UCSD-AML1 (cell line): ENCODE measurements around the gene ACSS3.
"Not testable (repeated sequence)": the region's sequence is repeated elsewhere in the genome, so short reads cannot be mapped to it uniquely, and the experiment has no call there.

Experiments
- DNase-seq: peaks from one replicate; lab custom pipeline; 2025; ENCODE audit not compliant: unreplicated experiment; lab: John Stamatoyannopoulos, UW

ACSS3 gene

DNA sequence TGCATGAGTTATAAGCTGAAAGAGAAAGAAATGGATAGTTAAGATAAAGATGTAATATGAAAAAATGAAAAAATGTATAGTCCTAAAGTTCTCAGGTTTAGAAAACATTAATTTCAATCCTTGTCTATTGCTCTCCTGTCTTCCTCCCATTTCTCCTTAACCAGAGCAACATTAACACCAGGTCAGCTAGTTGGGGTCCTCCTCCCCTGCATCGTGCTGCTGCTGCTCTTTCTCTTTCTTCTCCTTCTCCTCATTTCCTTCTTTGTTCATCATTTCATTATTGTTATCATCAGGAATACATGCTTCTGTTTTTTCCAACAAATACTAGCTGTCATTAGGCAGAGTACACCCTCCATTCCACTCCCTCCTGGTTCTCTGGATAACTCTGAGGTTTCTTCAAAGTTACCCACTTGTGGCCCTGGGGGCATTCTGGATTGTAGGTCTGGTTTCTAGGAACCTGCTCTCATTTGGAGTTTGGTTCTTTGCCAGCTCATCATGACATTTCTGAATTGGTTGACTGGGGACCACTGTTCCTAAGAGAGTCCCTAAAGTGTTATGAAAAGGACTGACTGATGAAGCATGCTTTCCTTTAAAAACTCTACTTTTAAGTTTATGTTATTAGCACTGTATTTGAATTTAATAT is 17.0 kb downstream of the ACSS3 start:
- DNase-seq, result no peak

DNA sequence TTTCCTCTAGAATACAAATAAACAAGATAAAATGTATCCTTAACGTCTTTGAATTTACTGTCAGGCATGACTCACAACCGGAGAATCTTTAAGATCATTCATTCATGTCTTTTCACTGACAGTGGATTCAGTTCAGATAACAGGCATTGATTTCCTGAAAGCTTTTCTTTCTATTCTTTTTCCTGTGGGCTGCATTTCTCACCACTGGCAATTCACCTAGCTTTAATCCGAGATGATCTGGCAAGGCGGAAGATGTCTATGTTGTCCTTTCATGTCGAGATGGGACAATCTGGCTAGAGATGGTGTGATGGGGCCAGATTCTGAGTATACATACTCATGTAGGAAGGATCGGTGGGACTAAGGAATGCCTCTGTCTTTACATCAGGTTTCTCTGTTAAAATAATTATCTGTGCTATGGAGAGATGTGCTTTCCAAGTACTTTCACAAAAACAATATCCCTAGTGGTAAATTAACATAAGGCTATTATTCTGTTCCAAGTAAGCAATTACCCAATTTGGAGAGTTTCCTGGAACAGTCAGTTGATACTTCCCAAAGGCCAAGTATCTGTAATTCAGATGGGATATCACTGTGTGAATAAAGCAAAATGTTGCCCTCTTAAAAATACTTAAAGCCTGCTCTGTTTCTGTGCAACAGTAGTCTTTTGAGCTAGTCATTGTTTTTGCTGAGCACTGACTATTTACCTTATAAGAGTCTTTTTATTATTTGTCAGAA is 17.8 kb downstream of the ACSS3 start:
- DNase-seq, result no peak

DNA sequence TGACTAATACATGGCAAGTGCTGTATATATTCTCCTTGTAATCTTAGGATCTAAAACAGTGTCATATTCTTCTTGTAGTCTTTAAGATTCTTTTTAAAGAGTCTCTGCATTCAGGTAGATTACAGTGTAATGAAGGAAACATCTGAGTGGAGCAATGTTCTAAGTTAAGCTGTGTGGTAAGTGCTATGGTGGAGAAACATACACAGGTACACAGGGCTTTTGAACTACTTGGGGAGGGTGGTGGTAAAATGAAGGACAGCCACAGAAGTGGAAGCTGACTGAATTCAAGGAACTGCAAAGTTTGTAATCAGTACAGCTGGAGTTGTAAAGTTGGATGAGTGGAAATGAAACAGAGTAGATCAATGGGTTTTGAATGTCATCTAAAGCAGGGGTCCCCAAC is 27.8 kb downstream of the ACSS3 start:
- DNase-seq, result no peak

DNA sequence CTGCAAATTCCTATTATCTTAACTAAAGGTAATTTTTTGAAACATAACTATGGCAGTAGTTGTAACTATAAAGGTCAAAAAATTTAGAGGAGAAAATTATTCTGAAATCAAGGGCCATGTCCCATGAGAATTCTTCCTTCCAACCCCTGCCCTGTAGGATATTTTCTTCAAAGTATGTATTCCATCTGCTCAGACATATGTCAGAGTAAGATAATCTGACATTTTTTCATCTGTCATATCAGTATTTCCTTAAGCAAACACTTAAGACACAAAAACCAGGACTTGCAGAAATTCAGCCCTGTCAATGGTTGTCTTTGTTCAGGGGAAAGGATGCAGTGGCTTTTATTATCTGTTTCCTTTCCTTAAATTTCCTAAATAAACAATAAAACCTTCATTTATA is 36.3 kb downstream of the ACSS3 start:
- DNase-seq, result no peak

DNA sequence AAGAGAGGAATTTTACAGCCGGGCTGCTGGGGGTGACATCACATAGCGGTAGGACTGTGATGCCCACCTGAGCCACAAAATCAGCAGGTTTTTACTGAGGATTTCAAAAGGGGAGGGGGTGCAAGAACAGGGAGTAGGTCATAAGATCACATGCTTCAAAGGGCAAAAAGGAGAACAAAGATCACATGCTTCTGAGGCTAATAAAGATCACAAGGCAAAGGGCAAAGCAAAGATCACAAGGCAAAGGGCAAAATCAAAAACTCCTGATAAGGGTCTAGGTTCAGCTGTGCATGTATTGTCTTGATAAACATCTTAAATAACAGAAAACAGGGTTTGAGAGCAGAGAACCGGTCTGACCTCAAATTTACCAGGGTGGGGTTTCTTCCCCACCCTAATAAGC is 41.2 kb downstream of the ACSS3 start:
- DNase-seq, result not testable (repeated sequence)

DNA sequence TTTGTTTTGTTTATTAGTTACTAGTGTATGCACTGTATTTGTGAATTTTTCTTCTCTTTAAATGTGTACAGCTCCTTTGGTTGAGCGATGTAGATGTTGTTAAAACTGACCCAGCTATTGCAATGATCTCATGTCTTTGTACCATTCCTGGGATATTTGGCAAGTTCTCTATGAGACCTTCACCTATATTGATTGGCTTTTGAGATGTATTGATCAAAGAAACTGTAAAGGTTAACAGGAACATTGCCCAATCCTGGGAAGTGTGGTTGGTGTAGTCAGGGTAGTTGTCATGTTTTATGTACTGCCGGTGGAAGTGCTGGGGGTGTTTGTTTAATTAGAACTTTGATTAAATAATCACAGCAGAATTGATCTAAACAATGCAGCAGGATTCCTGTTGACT is 43.1 kb downstream of the ACSS3 start:
- no peak for DNase-seq

DNA sequence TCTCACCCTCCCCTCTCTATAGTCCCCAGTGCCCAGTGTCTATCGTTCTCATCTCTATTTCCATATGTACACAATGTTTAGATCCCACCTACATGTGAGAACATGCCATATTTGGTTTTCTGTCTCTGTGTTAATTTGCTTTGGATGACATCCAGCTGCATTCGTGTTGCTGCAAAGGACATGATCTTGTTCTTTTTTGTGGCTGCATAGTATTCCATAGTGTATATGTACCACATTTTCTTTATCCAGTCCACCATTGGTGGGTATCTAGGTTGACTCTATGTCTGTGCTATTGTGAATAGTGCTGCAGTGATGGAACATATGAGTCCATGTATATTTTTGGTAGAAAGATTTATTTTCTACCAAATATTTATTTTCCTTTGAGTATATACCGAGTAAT is 45.7 kb downstream of the ACSS3 start:
- DNase-seq, result no peak

DNA sequence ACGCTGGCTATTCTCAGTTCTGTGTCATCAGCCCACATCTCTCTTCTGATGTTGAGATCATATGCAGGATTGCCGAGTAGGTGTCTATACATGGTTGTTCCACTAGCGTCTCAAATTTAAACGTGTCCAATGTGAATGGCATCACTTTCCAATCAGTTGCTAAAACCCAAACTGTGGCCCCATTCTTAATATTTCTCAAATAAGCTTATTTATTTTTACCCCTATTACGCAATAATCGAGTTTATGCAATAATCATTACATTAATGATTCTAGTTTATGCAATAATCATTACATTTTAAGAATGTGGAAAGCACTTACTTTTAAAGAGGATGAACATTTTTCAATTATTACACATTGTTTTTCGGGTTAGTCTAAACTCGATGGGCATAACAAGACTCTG is 47.8 kb downstream of the ACSS3 start:
- no peak for DNase-seq

DNA sequence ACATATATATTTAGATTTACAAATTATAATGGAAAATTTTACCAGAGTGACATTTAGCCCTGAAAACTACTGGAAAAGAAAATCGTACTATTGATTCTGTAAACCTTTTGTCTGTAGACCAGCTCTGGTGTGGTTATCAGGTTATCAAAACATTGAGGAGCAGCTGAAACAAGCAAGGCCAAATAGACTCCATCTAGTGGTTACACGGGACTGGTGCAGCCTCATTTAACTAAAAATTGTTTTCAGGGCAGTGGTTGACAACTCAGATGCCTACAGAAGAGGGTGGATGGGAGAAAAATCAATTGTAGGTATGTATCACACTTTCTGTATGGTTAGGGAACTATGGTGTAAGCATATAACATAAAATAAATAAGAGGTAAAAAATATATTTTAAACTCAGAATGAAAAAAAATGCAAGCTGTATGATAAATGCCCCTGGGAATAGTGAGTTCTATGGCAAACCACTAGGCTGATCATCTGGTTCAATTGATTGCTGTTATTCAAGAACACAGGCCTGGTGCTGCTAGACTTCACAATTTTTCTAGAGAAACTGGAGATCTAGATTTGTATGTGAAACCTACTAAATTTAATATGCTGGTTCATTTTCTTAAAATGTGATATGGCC is 51.2 kb downstream of the ACSS3 start:
- DNase-seq, result no peak

DNA sequence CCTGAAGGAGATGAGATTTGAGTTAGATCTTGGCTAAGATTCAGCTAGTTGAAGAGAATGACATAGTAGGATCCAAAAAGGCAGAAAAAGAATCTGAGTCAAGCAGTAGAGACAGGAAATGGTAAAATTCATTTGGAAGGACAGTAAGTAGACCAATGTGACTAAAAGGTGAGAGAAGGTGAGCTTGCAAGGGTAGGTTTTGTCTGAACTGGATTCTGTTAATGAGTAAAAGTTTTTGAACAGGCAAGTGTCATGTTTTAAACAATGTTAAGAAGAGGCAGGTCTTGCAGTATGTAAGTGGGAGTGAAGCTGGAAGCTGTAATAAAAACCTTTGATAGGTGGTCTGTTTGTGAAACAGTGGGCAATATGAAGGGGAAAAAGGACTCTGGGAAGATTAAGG is 58.6 kb downstream of the ACSS3 start:
- no peak for DNase-seq

DNA sequence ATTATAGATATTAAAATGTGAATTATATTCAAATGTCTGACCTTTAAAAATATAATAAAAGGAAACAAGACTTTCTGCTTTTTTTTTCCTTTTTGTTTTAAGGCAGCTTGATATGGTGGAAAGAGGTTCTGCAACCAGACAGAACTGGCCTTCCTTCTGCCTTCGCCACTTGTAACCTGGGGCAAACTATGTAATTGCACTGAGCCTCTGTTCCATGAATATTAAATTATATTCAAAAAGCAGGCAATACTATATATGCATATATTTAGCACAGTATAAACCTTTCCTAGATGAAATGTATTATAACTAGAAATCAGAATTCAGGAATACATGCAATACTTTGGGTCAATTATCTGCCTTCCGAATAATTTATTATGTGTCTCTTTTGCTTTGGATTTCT is 59.9 kb downstream of the ACSS3 start:
- DNase-seq, result no peak

DNA sequence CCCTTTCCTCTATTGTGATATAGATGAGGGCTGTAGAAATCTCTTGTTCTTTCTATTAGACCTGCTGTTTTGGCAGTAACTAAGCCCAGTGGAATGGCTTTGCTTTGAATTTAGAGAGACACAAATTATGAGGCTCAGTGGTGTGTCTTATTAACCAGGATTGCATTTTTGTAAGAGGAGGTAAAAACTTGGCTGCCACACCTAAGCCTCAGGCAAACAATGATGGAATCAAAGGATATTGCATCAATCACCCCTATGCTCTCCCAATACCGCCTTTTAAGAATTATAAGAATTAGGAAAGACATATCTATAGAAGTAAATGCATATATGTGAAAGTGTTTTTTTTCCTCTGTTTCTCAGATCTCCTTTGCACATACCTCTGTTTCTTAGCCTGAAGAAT is 63.3 kb downstream of the ACSS3 start:
- DNase-seq, result no peak

DNA sequence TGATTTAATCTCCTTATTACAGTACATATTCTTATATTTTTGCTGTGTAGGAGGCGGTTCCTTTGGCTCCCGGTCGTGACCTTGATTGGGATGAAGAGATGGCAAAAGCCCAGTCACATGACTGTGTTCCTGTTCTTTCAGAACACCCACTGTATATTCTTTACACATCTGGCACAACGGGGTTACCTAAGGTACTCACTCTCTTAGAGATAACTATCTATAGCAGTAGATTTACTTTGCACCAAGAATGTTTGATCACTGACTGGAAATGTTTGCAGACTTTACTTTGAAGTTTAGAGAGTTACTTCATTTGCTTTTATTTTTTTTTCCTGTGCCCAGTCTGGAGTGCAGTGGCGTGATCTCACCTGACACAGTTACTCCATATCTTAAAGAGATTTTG is 65.2 kb downstream of the ACSS3 start:
- no peak for DNase-seq

DNA sequence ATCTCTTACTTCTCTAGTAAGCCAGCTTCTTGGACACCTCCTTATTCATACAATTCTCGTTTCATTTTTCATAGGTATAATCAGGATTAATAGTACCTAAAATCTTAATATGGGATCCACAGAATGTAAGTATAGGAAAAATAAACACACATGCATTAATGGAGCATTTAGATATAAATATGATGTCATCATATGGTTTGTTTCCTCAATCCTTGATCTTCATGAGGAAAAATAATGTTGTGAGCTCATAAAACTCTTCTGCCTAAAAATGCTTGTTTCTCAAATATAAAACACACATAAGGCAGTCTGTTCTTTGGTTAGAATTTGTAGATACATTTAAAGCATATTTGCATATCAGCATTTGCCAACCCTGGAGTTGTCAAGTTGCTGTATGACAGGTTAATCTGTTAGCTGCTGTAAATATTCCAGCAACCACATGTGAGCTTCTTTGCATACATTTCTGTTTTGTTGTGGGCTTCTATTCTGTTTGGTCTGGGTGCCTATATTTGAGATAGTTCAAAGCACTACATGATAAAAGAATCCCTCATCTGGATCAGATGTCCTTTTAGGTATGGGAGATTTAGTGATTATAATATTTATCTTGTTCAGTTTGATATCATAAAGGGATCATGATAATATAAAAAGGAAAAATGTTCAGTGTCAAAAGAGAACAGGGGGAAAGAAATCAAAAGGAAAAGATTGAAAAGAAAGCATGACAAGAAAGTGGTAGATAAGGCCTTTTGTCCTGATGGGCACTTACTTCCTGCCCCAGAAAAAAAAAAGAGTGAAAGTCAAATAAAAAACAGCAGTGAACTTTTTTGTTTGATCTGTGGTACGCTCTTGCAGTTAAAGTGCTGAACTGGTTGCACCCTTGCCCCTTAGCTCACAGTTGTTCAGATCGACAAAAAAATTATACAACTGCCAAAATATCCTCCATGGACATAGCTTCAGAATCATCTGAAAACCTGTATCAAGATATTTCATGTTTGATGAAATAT is 68.6 kb downstream of the ACSS3 start:
- DNase-seq, result no peak

DNA sequence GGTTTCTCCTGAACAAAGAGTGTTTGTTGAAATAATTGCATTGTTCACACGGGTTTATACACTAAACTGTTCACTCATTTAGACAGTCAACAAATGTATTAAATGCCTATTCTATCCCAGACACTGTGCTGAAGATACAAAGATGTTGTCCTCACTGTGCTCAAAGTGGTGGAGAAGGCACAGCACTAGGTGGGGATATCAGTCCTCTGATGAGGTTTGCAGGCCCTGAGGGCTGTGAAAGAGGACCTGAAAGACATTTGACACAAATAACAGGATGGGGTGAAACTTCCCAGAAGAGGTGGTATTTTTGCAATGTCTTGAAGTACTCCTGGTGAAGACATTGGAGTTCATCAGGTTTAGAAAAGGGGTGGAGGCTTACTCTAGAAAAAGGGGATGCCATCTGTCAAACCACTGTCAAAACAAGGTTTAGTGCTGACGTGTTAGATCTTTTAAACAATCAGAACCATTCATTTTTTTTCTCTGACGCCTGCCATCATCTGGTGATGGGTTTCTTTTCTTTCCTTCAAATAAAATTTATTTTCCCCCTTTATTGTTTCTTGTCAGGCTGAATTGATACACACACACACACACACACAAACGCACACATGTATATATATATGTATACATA is 69.5 kb downstream of the ACSS3 start:
- no peak for DNase-seq

DNA sequence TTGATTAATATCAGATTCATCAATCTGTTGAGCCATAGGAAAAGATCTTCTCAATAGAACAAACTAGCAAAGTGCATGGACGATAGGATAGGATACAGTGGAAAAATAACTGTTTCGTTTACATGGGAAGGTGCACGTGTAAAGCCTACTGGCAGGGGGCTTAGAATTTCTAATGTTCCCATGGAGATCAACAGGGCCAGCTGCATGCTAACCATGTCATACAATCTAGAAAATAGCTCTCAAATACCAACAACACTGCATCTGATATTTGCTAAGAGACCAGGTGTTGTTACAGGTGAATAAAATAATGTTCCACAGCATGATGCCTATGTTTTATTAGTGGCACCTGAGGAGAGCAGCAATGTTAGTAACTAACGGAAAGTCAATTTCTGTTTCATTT is 72.5 kb downstream of the ACSS3 start:
- DNase-seq, result no peak

DNA sequence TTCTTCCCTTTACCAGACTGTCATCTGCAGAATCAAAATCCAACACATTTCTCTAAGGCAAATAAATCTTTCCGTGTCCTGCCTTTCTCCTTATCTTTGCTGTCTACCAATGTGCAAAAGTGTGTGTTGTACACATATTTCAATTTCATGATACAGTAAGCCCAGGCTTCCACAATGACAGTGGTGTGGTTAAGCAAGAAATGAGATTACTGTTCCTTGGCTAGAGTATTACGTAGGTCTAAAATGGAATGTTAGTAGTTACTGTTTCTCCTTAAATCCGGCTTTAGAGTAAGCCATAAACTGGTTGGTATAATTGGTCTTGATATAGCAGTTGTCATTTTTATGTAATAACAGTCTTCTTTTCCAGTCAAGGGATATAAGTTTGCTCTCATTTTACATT is 82.0 kb downstream of the ACSS3 start:
- no peak for DNase-seq

DNA sequence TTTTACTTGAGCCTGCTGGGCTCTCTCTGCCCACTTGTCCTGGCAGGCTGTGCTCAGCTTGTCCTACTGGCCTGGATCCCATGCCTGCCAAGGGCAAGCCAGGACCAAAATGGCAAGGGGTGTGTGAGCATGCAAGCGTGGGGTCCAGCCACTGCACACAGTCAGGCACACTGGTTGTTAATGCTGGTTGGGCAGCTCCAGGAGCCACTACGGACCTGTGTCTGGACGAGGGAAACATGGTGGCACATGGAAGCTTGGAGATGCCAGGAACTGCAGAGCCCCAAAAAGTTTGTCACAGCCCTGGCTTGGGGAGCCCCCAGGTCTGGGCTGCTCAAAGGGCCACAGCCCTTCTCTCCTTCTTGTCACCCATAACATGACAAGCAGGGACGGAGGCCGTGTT is 83.8 kb downstream of the ACSS3 start:
- DNase-seq, result peak; percentile 5

DNA sequence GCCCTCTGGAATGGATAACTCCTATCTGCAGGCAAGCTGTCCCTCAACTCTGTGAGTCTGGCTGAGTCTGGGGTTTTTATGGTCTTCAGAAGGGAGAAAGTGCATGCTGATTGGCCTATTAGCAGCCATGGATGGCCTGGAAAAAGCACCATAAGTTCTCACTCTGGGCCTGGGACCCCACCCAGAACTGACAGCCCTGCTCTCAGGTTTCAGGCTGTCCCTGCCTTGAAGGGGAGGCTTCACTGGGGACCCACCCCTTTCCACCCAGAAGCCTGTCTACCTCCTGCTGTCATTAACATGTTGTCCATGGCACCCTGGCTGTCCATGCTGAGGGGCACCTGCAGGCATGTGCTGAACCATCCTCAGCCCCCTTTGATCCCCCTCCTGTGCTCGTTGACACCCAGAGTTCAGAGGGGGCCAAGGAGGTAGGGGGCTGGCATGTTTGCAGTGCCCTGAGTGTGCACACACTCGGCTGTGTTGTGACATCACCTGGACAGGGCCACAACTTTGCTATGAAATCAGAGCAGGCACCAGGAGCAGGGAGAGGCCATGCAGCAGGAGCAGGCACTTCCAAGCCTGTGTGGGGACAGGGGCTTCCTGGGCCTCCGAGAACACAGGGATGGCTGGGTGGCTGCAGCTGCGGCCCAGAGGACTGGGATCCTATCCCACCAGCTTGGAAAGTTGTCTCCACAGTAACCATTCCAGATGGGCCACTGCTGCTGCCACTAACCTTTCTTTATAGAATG is 84.7 kb downstream of the ACSS3 start:
- DNase-seq, result no peak

DNA sequence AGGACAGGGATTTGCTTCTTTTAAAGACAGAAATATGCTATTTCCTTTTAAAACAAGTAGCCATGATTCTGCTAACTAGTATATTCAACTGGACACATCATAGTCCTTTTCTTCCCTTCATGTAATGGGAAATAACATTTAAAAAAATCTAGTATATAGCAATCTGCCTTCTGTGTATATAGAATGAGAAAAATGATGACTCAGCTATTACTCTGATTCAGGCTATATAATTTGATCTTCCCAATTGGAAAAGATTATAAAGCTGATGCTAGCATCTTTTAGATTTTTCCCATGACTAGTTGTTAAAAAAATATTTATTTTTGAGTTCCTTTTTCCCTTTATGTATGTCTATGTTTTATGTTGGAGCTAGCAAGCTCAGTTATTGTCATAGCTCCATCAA is 86.9 kb downstream of the ACSS3 start:
- no peak for DNase-seq
